HL-60 (cell line): Measurements from ENCODE around the gene FAM110A.

Experiments
- DNase-seq, 2 experiments: peaks; one replicate each; pipeline ENCODE4 v3.0.0-alpha.2; 2010 to 2020; ENCODE audit warnings: low read depth in 1 of 2, low spot score in 1 of 2
- H3K27ac ChIP-seq: fragments of 250-450 bp; sonication (Bioruptor Pico); replicated peaks from 2 replicates; pipeline ENCODE4 v1.5.1; 2020; ENCODE audit warnings: mild to moderate bottlenecking, moderate library complexity
- H3K27me3 ChIP-seq: fragments of 250-450 bp; sonication (Bioruptor Pico); 2 replicates; pipeline ENCODE4 v1.5.1; 2021; ENCODE audit warnings: mild to moderate bottlenecking, moderate library complexity; ENCODE audit not compliant: insufficient read depth, poor library complexity, severe bottlenecking
- H3K4me3 ChIP-seq: replicated peaks from 2 replicates; pipeline ENCODE4 v1.5.1; 2011; ENCODE audit warnings: mild to moderate bottlenecking, control low read depth, low read length; ENCODE audit not compliant: insufficient read depth
- GABPA ChIP-seq: IDR thresholded peaks from 2 replicates; pipeline ENCODE4 v1.6.1; 2012; ENCODE audit warnings: low read depth
- POLR2AphosphoS5 ChIP-seq: IDR thresholded peaks from 2 replicates; pipeline ENCODE4 v1.6.1; 2012; ENCODE audit warnings: low read depth
- REST ChIP-seq: IDR thresholded peaks from 2 replicates; pipeline ENCODE4 v1.6.1; 2012; ENCODE audit warnings: low read depth; ENCODE audit not compliant: insufficient replicate concordance
- SPI1 ChIP-seq: IDR thresholded peaks from 2 replicates; pipeline ENCODE4 v1.6.1; 2012; ENCODE audit warnings: low read depth, mild to moderate bottlenecking, borderline replicate concordance
- TF ChIP-seq, protein P1 (sequence below): IDR thresholded peaks from one replicate; pipeline ENCODE4 v1.5.1; 2011; ENCODE audit warnings: low read length, control low read depth, inconsistent platforms; ENCODE audit not compliant: insufficient read depth

The FAM110A gene

GRCh38 chr20:835608-836045 is 2.1 kb downstream of the FAM110A start:
- H3K4me3 ChIP-seq = no peak overlapping the region
- H3K27ac ChIP-seq = no peak overlapping the region
- no peaks in the 10 kb centered on the region for H3K27me3 ChIP-seq
- no peak for TF ChIP-seq REST
- TF ChIP-seq SPI1 = no peak
- TF ChIP-seq POLR2AphosphoS5 = no peak
- TF ChIP-seq, protein P1, sequence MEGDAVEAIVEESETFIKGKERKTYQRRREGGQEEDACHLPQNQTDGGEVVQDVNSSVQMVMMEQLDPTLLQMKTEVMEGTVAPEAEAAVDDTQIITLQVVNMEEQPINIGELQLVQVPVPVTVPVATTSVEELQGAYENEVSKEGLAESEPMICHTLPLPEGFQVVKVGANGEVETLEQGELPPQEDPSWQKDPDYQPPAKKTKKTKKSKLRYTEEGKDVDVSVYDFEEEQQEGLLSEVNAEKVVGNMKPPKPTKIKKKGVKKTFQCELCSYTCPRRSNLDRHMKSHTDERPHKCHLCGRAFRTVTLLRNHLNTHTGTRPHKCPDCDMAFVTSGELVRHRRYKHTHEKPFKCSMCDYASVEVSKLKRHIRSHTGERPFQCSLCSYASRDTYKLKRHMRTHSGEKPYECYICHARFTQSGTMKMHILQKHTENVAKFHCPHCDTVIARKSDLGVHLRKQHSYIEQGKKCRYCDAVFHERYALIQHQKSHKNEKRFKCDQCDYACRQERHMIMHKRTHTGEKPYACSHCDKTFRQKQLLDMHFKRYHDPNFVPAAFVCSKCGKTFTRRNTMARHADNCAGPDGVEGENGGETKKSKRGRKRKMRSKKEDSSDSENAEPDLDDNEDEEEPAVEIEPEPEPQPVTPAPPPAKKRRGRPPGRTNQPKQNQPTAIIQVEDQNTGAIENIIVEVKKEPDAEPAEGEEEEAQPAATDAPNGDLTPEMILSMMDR = no peak
- TF ChIP-seq GABPA = no peak
- no peak for DNase-seq

DNA sequence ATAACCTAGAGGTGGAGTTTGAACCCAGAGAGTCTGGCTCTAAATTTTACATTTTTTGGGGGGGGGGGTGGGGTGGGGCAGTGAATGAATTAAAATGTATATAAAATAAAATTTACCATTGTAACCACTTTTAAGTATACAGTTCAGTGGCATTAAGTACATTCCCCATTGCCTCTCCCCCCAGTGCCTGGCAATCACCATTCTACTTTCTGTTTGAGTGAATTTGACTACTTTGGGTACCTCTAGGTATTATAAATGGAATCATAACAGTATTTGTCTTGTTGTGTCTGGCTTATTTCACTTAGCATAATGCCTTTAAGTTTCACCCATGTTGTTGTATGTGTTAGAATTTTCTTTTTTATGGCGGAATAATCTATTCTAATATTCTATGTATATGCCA is 2.7 kb downstream of the FAM110A start:
- Histone ChIP-seq H3K27ac (peak overlapping the region; percentile 25), H3K27me3 (no peaks in the 10 kb centered on the region), H3K4me3 (no peak overlapping the region)
- TF ChIP-seq SPI1 = no peak
- TF ChIP-seq GABPA = no peak
- no peak for TF ChIP-seq POLR2AphosphoS5
- no peak for TF ChIP-seq REST
- TF ChIP-seq, protein P1 = no peak
- DNase-seq = no peak

- H3K27ac ChIP-seq = no peak overlapping the region
- TF ChIP-seq GABPA (no peak), SPI1 (no peak), REST (no peak), POLR2AphosphoS5 (no peak)
- TF ChIP-seq, protein P1 = no peak
These were observed 5.5 kb downstream of the FAM110A start for GRCh38 chr20:839015-839414.

More at GRCh38 chr20:839015-839414, 5.5 kb downstream of the FAM110A start:
- Histone ChIP-seq H3K27me3 (no peaks in the 10 kb centered on the region), H3K4me3 (no peak overlapping the region)
- DNase-seq = no peak
